ENCODE data around the gene SUCNR1.
"Not testable (repeated sequence)": the region's sequence is repeated elsewhere in the genome, so short reads cannot be mapped to it uniquely, and the experiment has no call there.

SUCNR1 gene

DNA sequence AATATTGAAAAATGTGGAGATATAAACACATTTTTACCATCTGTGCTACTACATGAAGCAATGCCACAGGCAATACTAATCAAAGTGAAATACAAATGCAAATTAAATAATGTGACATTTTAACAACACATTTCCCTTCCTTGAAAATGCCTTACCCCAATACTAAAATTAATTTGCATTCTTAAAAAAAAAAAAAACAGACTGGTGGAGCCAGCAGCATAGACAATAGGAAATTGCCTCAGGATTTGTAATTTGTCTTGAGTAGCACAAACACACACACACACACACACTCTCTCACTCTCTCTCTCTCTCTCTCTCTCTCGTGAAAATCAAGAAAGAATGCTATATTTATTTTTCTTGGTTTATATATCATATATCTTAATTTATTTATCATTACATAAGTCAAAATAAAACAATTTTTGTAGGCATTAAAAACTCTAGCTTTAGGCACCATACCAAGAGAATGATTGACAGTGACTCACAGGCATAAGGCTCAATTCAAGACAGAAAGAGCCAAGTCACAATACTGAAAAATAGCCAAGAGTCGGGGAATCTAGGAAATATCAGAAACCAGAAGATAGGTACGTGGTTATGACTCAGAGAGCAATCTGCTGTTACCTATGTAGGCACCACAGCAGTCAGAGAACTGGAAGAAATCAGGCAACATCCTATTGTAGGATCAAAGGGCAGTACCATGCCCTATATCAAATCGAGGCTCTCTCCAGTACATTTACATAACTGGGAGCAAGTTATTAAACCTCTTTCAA is 23.0 kb downstream of the SUCNR1 start:
- TF ChIP-seq, protein P1, sequence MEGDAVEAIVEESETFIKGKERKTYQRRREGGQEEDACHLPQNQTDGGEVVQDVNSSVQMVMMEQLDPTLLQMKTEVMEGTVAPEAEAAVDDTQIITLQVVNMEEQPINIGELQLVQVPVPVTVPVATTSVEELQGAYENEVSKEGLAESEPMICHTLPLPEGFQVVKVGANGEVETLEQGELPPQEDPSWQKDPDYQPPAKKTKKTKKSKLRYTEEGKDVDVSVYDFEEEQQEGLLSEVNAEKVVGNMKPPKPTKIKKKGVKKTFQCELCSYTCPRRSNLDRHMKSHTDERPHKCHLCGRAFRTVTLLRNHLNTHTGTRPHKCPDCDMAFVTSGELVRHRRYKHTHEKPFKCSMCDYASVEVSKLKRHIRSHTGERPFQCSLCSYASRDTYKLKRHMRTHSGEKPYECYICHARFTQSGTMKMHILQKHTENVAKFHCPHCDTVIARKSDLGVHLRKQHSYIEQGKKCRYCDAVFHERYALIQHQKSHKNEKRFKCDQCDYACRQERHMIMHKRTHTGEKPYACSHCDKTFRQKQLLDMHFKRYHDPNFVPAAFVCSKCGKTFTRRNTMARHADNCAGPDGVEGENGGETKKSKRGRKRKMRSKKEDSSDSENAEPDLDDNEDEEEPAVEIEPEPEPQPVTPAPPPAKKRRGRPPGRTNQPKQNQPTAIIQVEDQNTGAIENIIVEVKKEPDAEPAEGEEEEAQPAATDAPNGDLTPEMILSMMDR (IDR thresholded peaks at IDR 0.05; ENCODE audit: insufficient read depth, missing control alignments), result no peak
- no peak for DNase-seq (ENCODE audit: insufficient read length, low spot score)
- no peak for FAIRE-seq

DNA sequence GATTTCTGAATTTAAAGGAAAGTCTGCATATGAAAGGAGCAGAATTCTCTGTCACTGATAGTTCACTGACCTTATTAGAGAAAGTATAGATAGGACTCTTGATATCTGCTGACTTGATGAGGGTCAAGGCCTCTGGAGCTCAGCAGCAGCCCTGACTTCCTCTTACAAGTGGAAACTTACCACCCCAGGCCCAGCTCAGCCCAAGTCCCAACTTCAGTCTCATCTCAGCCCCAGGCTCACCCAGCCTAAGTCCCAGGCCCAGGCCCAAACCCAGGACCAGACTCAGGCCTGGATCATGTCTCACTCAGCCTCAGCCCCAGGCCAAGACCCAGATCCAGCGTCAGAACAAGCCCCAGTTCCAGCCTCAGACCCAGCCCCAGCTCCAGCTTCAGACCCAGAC is 24.7 kb downstream of the SUCNR1 start:
- not testable (repeated sequence) for DNase-seq (ENCODE audit: insufficient read length, low spot score); FAIRE-seq

DNA sequence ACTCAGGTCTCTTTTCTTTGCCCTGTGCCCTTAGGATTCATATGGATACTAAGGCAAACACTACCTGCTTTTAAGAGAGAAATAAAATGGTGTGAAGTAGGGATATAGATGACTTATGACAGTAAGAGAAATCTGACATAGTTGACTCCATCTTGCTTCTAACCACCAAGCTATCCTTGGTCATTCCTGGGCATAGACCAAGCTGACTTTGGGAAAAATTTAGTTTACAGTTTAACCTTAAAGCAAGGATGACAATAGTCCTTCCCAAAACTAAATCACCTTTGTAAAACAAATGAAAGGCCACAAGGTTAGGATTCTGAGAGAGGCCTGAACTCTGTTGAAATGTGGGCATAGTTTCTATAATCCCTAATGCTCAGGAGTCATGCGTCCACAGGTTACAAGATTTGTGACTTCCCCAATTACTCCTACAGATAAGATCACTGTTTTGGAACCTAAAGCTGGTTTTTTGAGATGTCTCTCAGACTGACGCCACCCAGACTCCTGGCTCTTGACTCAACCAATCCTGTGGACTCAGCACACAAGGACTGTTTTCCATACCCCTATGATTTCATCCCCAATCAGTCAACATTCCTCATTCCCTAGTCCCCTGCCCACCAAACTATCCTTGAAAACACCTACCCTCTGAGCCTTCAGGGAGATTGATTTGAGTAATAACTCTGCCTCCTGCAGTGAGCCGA is 25.3 kb downstream of the SUCNR1 start:
- DNase-seq (ENCODE audit: insufficient read length, low spot score); FAIRE-seq: not testable (repeated sequence)

DNA sequence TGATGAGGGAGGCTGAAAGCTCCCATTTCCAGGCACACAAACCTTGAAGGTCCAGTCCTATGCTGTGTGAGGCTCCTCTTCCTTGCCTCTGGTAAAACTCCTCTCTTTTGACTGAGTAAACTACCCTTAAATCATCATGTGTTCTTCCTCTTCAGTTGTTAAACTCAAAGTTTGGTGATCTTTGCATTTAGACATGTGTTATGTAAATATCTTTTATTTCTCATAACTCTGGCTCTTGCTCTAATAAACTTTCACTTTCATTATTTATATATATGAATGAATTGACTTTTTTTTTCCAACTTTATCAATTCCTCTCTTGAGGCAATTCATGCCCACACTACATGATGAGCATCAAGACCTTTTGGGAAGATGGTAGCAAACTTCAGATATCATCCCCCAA is 26.6 kb downstream of the SUCNR1 start:
- TF ChIP-seq, protein P1 (IDR thresholded peaks at IDR 0.05; ENCODE audit: insufficient read depth, missing control alignments), result no peak
- no peak for FAIRE-seq
- no peak for DNase-seq (ENCODE audit: insufficient read length, low spot score)

DNA sequence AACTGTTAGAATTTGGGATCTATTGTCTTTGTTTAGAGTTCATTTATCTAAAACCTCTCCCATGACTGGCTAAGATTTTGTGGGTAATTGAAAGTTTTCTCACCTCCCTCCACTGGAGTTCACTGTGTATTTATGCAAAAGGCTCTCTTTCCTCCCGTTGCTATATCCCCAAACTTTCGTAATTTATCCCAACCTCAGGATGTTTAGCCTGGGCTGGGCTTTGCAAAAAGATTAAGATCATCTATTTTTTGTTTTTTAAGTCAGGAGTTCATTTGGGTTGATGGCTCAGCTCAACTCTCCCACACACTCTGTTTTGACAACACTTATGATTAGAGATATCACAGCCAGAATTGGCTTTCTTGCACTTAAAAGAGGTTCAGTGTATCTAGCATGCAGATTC is 27.0 kb downstream of the SUCNR1 start:
- DNase-seq (ENCODE audit: insufficient read length, low spot score) (no peak), FAIRE-seq (no peak)
- TF ChIP-seq, protein P1 (IDR thresholded peaks at IDR 0.05; ENCODE audit: insufficient read depth, missing control alignments), result no peak

DNA sequence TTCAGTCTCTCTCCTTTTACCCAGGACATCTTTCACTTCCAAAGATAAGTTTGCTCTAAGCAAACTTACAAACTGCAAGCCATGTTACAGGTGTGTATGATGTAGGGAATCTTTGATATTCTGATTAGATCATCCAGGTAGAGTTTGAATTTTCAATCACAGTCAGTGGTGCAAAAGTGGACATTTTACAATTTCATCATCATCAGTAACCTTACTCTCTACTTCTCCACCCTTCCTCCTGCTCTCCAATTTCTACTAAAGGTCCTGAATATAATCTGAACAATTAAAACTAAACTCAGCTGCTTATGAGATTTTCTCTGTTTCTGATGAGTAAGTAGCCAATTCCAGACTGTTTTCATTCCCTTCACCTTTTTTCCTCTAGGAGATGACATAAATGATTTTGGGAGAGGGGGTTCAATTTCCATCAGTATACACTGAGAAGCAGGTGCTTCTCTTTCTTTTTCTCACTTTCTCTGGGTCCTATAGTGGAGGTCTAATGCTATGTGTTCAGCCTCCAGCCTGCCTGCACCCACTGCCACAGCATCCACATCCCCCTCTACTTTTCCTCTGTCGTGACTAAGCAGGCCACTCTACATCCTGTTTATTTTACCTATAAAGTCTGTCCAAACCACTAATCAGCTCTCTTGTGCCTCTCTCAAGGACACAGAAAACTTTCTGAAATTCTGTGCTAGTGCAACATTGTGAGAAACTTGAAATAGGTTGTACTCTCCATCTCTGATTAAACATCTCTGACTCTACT is 27.6 kb downstream of the SUCNR1 start:
- DNase-seq (ENCODE audit: insufficient read length, low spot score), result no peak
- TF ChIP-seq, protein P1 (IDR thresholded peaks at IDR 0.05; ENCODE audit: insufficient read depth, missing control alignments), result no peak
- FAIRE-seq, result no peak

DNA sequence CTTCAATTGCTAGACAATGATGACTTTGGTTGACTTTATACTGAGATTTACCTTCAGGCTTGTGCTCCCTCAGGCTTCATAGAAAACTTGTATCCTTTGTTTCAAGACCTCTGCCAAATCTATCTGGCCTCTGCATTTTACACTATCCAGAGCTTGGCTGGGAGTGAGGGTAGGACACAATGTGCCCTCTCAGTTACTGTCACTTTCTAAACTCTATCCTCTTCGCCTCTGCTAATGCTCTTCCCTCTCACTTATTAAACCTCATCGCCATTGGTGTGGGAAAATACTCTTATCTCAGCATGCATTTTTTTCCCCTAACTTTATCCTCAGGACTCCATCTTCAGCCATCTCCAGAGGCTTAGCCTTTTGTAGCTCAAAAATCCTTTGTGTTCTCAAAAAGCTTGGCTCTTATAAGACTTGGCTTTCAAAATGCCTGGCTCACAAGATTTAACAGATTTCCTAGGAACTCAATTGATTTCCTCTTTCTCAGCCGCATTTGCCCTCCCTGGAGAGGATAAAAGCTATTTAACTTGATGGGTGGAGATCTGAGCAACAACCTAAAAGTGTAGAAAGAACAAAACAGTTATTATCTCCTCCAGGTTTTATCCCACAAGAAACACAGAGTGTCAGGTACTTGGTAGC is 28.3 kb downstream of the SUCNR1 start:
- TF ChIP-seq, protein P1 (IDR thresholded peaks at IDR 0.05; ENCODE audit: insufficient read depth, missing control alignments), result no peak
- DNase-seq (ENCODE audit: insufficient read length, low spot score) (no peak), FAIRE-seq (no peak)

Data from D721Med (cell line).